ENCODE measurements around the gene POTEM.
"Not testable (repeated sequence)": the region's sequence is repeated elsewhere in the genome, so short reads cannot be mapped to it uniquely, and the experiment has no call there.

Gene POTEM

DNA sequence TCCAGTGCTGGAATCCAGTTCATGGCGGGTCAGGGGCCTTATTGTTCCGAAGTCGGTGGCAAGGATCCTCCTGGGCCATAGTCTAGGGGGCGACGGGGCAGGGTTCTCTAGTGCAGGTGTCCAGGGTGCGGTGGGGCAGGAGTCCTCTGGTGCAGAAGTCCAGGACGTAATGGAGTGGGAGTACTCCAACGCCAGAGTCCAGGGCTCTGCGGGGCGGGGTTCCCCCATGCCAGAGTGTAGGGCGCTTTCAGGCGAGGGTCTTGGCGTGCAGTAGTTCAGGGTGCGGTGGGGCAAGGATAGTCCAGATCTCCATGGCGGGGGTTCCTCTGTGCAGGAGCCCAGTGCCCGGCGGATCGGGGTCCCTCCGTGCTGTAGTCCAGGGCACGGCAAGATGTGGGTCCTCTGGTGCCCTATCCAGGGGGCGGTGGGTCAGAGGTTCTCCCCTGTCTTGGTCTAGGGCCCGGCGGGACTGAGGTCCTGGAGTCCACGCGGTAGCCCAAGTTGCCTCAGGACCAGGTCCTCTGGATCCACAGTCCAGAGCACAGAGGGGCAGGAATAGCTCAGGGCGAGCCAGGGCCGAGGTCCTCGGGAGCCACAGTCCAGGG, 70.9 kb downstream of the POTEM start:
- DNase-seq: not testable (repeated sequence)

GRCh38 chr14:19038785-19039184, 71.6 kb downstream of the POTEM start:
- not testable (repeated sequence) for DNase-seq

DNA sequence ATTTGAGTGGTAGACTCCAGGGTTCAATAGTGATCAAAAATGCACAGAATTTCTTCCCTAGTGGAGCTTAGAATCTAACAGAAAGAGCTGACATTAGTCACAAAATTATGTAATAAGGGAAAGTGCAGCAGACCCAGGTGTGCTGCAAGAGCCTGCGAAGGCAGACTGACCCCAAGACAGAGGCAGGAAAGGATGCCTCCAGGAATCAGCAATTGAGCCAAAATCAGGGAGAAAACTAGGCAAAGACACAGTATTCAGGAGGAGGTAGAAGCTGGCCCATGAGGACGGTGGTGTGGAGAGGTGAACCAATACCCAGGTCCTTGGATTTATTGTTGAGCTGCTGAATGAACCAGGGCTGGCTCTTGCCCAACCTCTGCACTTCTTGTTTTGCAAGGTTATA, 76.2 kb downstream of the POTEM start:
- not testable (repeated sequence) for DNase-seq

All from eye (tissue), 1 donor.